GM12865 (cell line): Measurements from ENCODE around the gene ITGAD.

Experiments used
- DNase-seq: peaks from one replicate; pipeline ENCODE4 v3.0.0; 2010; ENCODE audit warnings: low read depth
- H3K4me3 ChIP-seq: 2 replicates; pipeline ENCODE4 v1.5.1; 2011; ENCODE audit warnings: mild to moderate bottlenecking, low read depth, low read length, control low read depth
- CTCF ChIP-seq: IDR thresholded peaks from 2 replicates; pipeline ENCODE4 v1.5.1; 2011; ENCODE audit warnings: low read length, control low read depth, low read depth, inconsistent platforms; ENCODE audit not compliant: insufficient read depth; ENCODE audit errors: missing control alignments

The ITGAD gene

GRCh38 chr16:31393056-31393455 lies at the start of gene ITGAD:
ITGAD (plus strand) TSS chr16:31393335; CDS start chr16:31393361, 26 bp downstream.
- TF ChIP-seq CTCF, result no peak
- no peak within 1 kb of the TSS for H3K4me3 ChIP-seq
- no peak for DNase-seq

GRCh38 chr16:31344712-31345111 lies 48.4 kb upstream of the ITGAD start:
- no peak overlapping the region for H3K4me3 ChIP-seq
- TF ChIP-seq CTCF, result no peak
- peak; percentile 87 for DNase-seq

GRCh38 chr16:31347445-31347844 lies 45.7 kb upstream of the ITGAD start:
- no peak for DNase-seq
- no peak for TF ChIP-seq CTCF
- no peak overlapping the region for H3K4me3 ChIP-seq

GRCh38 chr16:31348579-31348978 lies 44.6 kb upstream of the ITGAD start:
- no peak for TF ChIP-seq CTCF
- H3K4me3 ChIP-seq, result no peak overlapping the region

GRCh38 chr16:31350275-31351005 lies 42.7 kb upstream of the ITGAD start:
- H3K4me3 ChIP-seq, result no peak overlapping the region
- DNase-seq, result peak; percentile 23
- no peak for TF ChIP-seq CTCF

More at GRCh38 chr16:31348579-31348978, 44.6 kb upstream of the ITGAD start:
- DNase-seq, result no peak

GRCh38 chr16:31351246-31351941 lies 41.7 kb upstream of the ITGAD start:
- no peak overlapping the region for H3K4me3 ChIP-seq
- no peak for TF ChIP-seq CTCF
- peak; percentile 41 for DNase-seq

GRCh38 chr16:31351942-31352325 lies 41.2 kb upstream of the ITGAD start:
- TF ChIP-seq CTCF, result no peak
- H3K4me3 ChIP-seq, result no peak overlapping the region
- DNase-seq, result no peak
